Ishikawa (cell line): ENCODE measurements around the gene BEND3.

Experiments
- CEBPB ChIP-seq: IDR thresholded peaks from 2 replicates; pipeline ENCODE4 v1.6.1; 2012
- CREB1 ChIP-seq: IDR thresholded peaks from 2 replicates; pipeline ENCODE4 v1.6.1; 2012; ENCODE audit warnings: low read depth
- EGR1 ChIP-seq: IDR thresholded peaks from 2 replicates; pipeline ENCODE4 v1.6.1; 2012
- EP300 ChIP-seq: IDR thresholded peaks from 2 replicates; pipeline ENCODE4 v1.6.1; 2012; ENCODE audit warnings: borderline replicate concordance
- FOXM1 ChIP-seq: IDR thresholded peaks from 2 replicates; pipeline ENCODE4 v1.6.1; 2012; ENCODE audit warnings: low read depth, borderline replicate concordance
- MAX ChIP-seq: IDR thresholded peaks from 2 replicates; pipeline ENCODE4 v1.6.1; 2012
- NFIC ChIP-seq: IDR thresholded peaks from 2 replicates; pipeline ENCODE4 v1.6.1; 2012
- RAD21 ChIP-seq: IDR thresholded peaks from 2 replicates; pipeline ENCODE4 v1.6.1; 2012; ENCODE audit warnings: low read depth
- REST ChIP-seq: IDR thresholded peaks from 2 replicates; pipeline ENCODE4 v1.6.1; 2012; ENCODE audit warnings: low read depth, mild to moderate bottlenecking
- TAF1 ChIP-seq: IDR thresholded peaks from 2 replicates; pipeline ENCODE4 v1.6.1; 2012; ENCODE audit warnings: low read depth, mild to moderate bottlenecking
- TCF12 ChIP-seq: IDR thresholded peaks from 2 replicates; pipeline ENCODE4 v1.6.1; 2012; ENCODE audit warnings: low read depth
- TEAD4 ChIP-seq: IDR thresholded peaks from 2 replicates; pipeline ENCODE4 v1.6.1; 2012
- USF1 ChIP-seq: IDR thresholded peaks from 2 replicates; pipeline ENCODE4 v1.6.1; 2012
- YY1 ChIP-seq: IDR thresholded peaks from 2 replicates; pipeline ENCODE4 v1.6.1; 2012; ENCODE audit warnings: low read depth
- ZBTB7A ChIP-seq: IDR thresholded peaks from 2 replicates; pipeline ENCODE4 v1.6.1; 2012; ENCODE audit warnings: low read depth

BEND3 gene

GRCh38 chr6:107114926-107115694, at the start of gene BEND3:
Gene BEND3, minus strand, starts transcription at chr6:107115515. Its CDS starts 16,230 bp downstream, at chr6:107099285.
- TF ChIP-seq TAF1 (peak; percentile 20; the same call in 1 of the 2 replicates), USF1 (no peak), YY1 (0 out of 2 replicates have a peak, but pooled peaks have one; percentile 4)

- no peak for TF ChIP-seq REST
- TF ChIP-seq CEBPB = no peak
- TF ChIP-seq ZBTB7A = no peak
- no peak for TF ChIP-seq TCF12
- no peak for TF ChIP-seq FOXM1
- no peak for TF ChIP-seq YY1
- no peak for TF ChIP-seq CREB1
- no peak for TF ChIP-seq TEAD4
- no peak for TF ChIP-seq RAD21
Measured at GRCh38 chr6:107161521-107161920, 46.2 kb upstream of the BEND3 start.

GRCh38 chr6:107156617-107157016, 41.3 kb upstream of the BEND3 start:
- no peak for TF ChIP-seq USF1
- no peak for TF ChIP-seq CEBPB
- TF ChIP-seq TAF1 = no peak
- TF ChIP-seq MAX = no peak
- TF ChIP-seq TCF12 = no peak
- TF ChIP-seq EP300 = no peak
- TF ChIP-seq ZBTB7A = no peak
- TF ChIP-seq NFIC = no peak
- no peak for TF ChIP-seq TEAD4

GRCh38 chr6:107154801-107155160, 39.5 kb upstream of the BEND3 start:
- TF ChIP-seq CREB1 = no peak

- no peak for TF ChIP-seq ZBTB7A
Measured at GRCh38 chr6:107154131-107154800, 39.0 kb upstream of the BEND3 start.

GRCh38 chr6:107152638-107153430, 37.5 kb upstream of the BEND3 start:
- TF ChIP-seq USF1 = no peak
- no peak for TF ChIP-seq REST
- TF ChIP-seq ZBTB7A = no peak
- TF ChIP-seq NFIC = no peak
- TF ChIP-seq YY1 = no peak
- no peak for TF ChIP-seq EGR1
- no peak for TF ChIP-seq TAF1
- TF ChIP-seq FOXM1 = no peak
- no peak for TF ChIP-seq MAX
- TF ChIP-seq CREB1 = no peak
- no peak for TF ChIP-seq CEBPB
- no peak for TF ChIP-seq RAD21
- TF ChIP-seq TEAD4 = no peak
- no peak for TF ChIP-seq TCF12
- no peak for TF ChIP-seq EP300
